Neural progenitor cell (in vitro differentiated cells): Measurements from ENCODE around the gene CLSTN3.

Experiments
- CTCF ChIP-seq: fragments of 200-600 bp; sonication (generic); IDR thresholded peaks from 2 replicates; pipeline ENCODE4 v1.5.1; 2017; ENCODE audit warnings: antibody characterized with exemption, mild to moderate bottlenecking
- EZH2 ChIP-seq: fragments of 200-600 bp; sonication (generic); IDR thresholded peaks from 2 replicates; pipeline ENCODE4 v1.6.1; 2017; ENCODE audit warnings: antibody characterized with exemption, mild to moderate bottlenecking, moderate library complexity

- no peak for TF ChIP-seq EZH2
- no peak for TF ChIP-seq CTCF
These were observed 36.3 kb upstream of the CLSTN3 start for GRCh38 chr12:7093892-7094291.
